UCSD-AML1 (cell line): ENCODE data around the gene CALML3.
"Not testable (repeated sequence)": the region's sequence is repeated elsewhere in the genome, so short reads cannot be mapped to it uniquely, and the experiment has no call there.

Source experiments
- DNase-seq: peaks from one replicate; lab custom pipeline; 2025; ENCODE audit not compliant: unreplicated experiment; lab: John Stamatoyannopoulos, UW

CALML3 gene

GRCh38 chr10:5552376-5553321 lies 27.9 kb downstream of the CALML3 start:
- no peak for DNase-seq

- no peak for DNase-seq
Measured at GRCh38 chr10:5553400-5554170, 28.8 kb downstream of the CALML3 start.

DNA sequence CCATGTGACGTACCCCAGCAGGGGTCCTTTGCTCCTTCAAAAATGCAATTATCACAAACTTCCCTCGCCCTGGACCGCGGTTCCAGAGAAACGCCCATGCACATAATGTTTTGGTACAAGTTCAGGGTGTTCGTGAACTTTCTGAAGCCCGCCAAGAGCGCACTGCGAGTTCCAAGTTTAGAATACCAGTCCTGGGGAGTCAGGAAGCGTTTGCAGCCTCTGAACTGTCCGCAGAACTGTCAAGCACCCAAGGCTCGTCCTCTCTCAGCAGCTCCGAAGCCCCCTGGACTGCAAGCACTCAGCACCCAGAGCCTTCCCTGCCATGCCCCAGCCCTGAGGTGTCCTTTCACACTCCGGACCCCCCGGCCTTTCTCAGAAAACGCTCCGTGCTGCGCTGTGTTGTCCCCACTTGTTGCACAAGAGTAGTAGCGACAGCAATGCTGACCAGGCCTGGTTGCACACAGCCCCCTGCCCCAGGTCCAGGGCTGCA lies 30.3 kb downstream of the CALML3 start:
- DNase-seq: no peak

DNA sequence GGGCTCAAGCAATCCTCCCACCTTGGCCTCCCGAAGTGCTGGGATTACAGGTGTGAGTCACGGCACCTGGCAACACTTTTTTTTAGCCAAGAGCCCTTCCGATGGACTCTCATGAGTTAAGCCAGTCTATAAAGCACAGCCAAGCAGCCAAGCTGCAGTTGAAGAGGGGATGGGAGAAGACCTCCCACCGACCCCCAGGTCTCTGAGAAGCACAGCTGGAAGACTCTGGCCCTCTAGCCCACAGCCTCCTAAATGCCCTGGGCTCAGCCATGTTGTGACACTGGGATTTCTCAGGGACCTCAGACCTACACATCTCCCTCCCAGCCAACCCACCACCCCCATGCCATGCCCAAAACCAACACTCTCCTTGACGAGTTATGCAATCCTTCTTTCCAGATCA lies 31.1 kb downstream of the CALML3 start:
- no peak for DNase-seq

DNA sequence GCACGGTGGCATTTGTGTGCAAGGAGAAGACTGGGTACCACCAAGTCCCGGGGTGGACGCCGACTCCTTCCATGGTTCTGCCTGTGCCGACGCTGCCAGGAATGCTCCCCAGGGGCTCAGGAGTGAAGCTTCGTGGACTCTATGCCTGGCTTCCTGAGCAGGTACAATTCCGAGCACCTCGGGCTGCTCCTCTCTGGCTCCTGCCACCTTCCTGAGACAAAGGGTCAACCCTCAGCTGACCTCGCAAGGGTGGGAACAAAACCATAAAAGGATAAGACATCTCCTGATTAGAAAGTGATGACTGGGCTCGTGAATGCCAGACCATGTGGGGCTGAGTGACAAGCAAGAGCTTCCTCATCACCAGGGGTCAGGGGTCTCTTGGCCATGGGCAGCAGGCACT lies 31.8 kb downstream of the CALML3 start:
- no peak for DNase-seq

- no peak for DNase-seq
Measured at GRCh38 chr10:5557040-5557721, 32.4 kb downstream of the CALML3 start.

GRCh38 chr10:5557799-5558771 lies 33.3 kb downstream of the CALML3 start:
- DNase-seq: no peak

- not testable (repeated sequence) for DNase-seq
Measured at GRCh38 chr10:5559022-5559421, 34.3 kb downstream of the CALML3 start.

DNA sequence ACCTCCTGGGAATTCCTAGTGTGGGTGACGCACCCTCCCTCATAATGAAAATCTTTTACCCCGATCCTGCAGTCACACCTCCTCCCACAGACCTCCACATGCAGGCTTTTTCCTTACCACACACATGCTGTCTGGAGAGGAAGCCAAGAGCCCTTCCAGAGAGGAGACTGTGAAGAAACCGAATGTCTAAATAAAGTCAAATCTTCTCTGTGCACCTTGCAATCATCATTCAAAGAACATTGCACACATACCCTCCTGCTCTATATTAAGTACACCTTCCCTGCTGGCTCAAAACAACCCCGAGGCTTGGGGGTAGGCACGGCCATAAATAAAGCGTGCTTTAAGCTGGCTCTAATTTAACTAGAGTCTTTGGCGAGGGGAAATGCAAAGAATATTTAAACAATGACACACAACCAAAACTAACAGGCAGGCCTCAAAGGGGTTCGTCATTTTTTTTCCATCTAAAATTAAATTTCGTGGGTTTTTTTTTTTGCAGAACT lies 34.9 kb downstream of the CALML3 start:
- DNase-seq: no peak

DNA sequence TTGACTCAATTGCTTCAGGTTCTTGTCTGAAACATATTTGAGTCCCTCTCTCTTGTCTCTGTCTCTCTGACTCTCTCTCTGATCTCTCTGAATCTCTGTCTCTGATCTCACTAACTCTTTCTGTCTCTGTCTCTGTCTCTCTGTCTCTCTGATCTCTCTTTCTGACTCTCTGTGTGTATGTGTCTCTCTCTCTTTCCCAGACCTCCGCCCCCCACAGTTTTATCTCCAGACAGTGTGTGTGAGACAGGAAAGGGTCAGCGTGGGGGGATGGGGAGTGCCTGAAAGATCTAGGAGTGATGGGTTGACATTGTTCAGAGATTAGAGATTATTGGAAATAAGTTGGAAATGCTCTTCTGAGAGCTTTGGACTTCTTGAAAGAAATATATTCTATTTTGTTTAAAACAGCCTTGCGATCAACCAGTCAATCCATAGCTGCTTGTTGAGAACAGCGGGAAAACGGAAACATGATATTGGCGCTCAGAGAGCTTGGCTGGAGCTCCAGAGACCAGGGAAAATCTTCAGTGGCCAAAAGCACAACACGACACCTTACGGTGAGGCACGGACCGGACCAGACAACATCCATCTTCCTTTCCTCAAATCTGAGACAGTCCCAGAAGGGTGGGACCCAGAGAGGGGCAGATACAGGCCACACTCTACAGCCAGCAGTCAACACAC lies 35.5 kb downstream of the CALML3 start:
- no peak for DNase-seq

GRCh38 chr10:5560817-5561703 lies 36.3 kb downstream of the CALML3 start:
- DNase-seq: no peak

DNA sequence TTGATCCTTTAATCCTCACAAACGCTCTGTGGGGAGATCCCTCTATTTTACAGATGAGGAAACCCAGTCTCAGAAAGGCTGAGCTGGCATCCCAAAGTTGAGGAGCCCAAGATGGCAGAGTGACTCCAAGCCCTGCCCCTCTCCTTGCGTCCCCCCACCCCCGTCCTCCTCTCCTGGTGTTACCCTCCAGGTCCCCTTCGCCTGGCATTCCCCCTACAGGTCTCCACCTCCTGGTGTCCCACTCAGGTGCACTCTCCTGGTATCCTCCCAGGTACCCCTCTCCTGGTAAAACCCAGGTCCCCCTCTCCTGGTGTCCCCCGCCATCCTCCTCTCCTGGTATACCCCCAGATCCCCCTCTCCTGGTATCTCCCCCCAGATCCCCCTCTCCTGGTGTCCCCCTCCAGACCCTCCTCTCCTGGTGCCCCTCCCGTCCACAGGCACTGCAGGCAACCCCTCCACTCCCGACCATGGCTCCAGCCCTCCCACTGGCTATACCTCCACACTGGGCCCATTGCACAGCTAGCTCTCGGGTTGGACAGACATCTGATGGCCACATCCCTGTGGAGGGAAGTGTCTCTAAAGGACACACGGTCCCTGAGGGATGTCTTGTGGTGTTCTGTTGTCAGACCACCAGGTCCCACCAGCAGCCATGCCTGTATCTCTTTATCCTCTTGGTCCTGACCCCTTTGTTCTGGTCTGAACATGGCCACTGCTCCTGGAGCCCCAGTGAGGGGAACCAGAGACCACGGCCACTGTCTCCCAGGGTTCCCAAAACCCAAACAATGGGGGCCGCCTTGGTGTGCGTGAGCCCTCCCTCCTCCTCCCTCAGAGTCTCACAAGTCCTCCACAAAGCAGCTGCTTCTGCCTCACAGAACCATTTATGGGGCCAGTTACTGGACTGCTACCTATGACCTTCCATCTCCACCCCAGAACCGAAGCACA lies 37.2 kb downstream of the CALML3 start:
- DNase-seq: no peak

- DNase-seq: no peak
Measured at GRCh38 chr10:5563321-5563961, 38.7 kb downstream of the CALML3 start.

DNA sequence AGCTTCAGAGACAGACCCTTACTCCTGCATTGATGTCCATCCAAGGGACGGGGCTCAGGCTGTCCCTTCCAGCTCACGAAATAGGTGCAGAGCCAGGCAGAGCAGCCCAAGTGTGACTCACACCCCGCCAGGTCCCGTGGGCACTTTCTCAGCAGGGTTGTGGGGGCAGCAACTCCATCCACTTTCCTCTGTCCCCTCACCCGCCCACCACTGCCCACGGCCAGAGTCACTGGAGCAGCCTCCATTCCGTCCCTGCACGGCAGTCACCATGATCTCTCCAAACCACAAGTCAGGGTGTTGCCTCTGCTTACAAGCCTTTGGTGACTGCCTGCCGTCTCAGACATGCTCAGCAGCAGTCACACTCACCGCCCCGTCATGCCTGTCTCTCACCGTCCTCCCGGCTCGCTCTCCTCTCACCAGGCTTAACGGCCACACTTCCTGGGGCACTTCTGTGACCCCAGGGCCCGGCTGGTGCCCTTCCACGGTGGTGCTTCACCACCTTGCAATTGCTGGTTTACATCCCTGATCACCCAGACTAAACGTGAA lies 39.3 kb downstream of the CALML3 start:
- DNase-seq: no peak

DNA sequence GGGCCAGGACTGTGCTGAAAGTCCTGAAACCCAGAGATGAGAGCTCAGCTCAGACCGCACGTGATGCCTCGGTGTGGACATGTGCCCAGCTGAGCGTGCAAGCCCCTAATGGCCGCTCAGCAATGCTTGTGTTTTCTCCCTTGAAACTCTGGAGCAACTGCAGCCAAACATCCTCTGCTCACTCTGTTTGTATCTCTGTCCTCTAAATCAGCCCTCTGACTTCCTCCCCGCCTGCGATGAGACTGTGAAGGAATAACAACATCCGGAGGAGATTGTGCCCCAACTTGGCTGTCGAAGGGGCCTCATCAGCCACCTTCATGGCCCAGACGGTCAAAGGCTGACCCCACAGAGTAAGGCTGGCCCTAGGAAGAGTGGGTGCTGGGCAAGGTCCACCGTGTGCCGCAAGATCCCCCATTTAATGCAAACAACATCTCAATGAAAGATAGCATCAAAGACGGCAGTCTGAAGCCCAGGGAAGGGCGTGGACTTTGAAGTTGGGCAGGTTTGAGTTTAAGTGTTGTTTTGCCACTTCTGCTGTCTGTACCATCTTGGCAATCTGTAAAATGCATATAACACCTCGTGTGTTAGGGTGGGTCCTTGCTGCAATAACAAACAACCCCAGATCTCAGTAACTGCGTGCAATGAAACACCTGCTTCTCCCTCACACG lies 39.9 kb downstream of the CALML3 start:
- DNase-seq: no peak

DNA sequence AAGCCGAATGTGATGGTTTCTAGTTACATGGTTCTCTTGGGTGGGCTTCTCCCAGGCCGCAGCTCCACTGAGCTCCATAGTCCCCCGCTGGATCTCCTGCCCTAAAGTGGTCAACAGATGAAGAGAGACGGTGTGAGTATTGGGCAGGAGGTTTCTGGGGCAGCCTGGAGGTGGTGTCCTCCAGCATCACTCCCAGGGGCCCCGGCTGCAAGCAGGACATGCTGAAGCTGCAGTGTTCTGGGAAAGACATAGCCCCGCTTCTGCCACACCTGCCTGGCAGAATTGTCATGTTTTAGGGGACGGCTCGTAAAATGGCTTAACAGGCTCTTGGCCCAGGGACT lies 40.4 kb downstream of the CALML3 start:
- no peak for DNase-seq
